Astrocyte (in vitro differentiated cells and primary cell): ENCODE measurements around the gene SEC24D. TPM values are rescaled to one million over a fixed set of nuclear protein-coding genes. Genes with fewer than 3 reads are reported as not detected.
A peak's percentile ranks its signal among the peaks of the same experiment; 100 is the strongest.

Source experiments
- DNase-seq: peaks from one replicate; pipeline ENCODE4 v3.0.0-alpha.2; 2010; ENCODE audit warnings: low read depth
- FAIRE-seq: peaks from 2 replicates; lab custom pipeline; 2011; peaks lifted over from hg19 to GRCh38; lab: Jason Lieb, UNC
- H2AFZ ChIP-seq: 2 replicates; pipeline ENCODE4 v1.6.0; 2012; ENCODE audit warnings: low read depth, low read length, inconsistent platforms
- H3K27ac ChIP-seq: 2 replicates; pipeline ENCODE4 v1.5.1; 2011; ENCODE audit warnings: low read depth, low read length, inconsistent platforms
- H3K27me3 ChIP-seq: 2 replicates; pipeline ENCODE4 v1.6.0; 2011; ENCODE audit warnings: low read length, inconsistent platforms; ENCODE audit not compliant: insufficient read depth
- H3K36me3 ChIP-seq: 2 replicates; pipeline ENCODE4 v1.5.1; 2011; ENCODE audit warnings: low read length, inconsistent platforms; ENCODE audit not compliant: insufficient read depth
- H3K4me1 ChIP-seq: 2 replicates; pipeline ENCODE4 v1.5.1; 2011; ENCODE audit warnings: low read length, inconsistent platforms; ENCODE audit not compliant: insufficient read depth
- H3K4me2 ChIP-seq: 2 replicates; pipeline ENCODE4 v1.6.0; 2012; ENCODE audit warnings: low read length, inconsistent platforms
- H3K4me3 ChIP-seq: 2 replicates; pipeline ENCODE4 v1.5.1; 2011; ENCODE audit warnings: low read depth, mild to moderate bottlenecking, low read length, inconsistent platforms; ENCODE audit not compliant: insufficient read depth
- H3K79me2 ChIP-seq: 2 replicates; pipeline ENCODE4 v1.6.0; 2012; ENCODE audit warnings: mild to moderate bottlenecking, low read length, inconsistent platforms; ENCODE audit not compliant: insufficient read depth
- H3K9ac ChIP-seq: 2 replicates; pipeline ENCODE4 v1.6.0; 2012; ENCODE audit warnings: mild to moderate bottlenecking, low read length, inconsistent platforms
- H3K9me3 ChIP-seq: 2 replicates; pipeline ENCODE4 v1.5.1; 2012; ENCODE audit warnings: low read depth, mild to moderate bottlenecking, low read length, inconsistent platforms; ENCODE audit not compliant: insufficient read depth
- H4K20me1 ChIP-seq: 2 replicates; pipeline ENCODE4 v1.6.0; 2012; ENCODE audit warnings: low read length, inconsistent platforms; ENCODE audit not compliant: insufficient read depth
- H3K27ac Mint-ChIP-seq: one replicate; pipeline ENCODE4 v1.8.0; 2021; ENCODE audit warnings: mild to moderate bottlenecking, mixed read lengths; ENCODE audit not compliant: unreplicated experiment
- H3K27me3 Mint-ChIP-seq: one replicate; pipeline ENCODE4 v1.8.0; 2021; ENCODE audit warnings: low read depth, mixed read lengths; ENCODE audit not compliant: unreplicated experiment
- H3K36me3 Mint-ChIP-seq: one replicate; pipeline ENCODE4 v1.8.0; 2021; ENCODE audit warnings: low read depth, mixed read lengths; ENCODE audit not compliant: unreplicated experiment
- H3K4me1 Mint-ChIP-seq: one replicate; pipeline ENCODE4 v1.8.0; 2021; ENCODE audit warnings: low read depth, mixed read lengths; ENCODE audit not compliant: unreplicated experiment
- H3K4me3 Mint-ChIP-seq: one replicate; pipeline ENCODE4 v1.8.0; 2021; ENCODE audit warnings: mild to moderate bottlenecking, moderate library complexity, mixed read lengths; ENCODE audit not compliant: unreplicated experiment
- H3K9me3 Mint-ChIP-seq: one replicate; pipeline ENCODE4 v1.8.0; 2021; ENCODE audit warnings: mild to moderate bottlenecking, mixed read lengths; ENCODE audit not compliant: unreplicated experiment
- CTCF ChIP-seq: IDR thresholded peaks from 2 replicates; pipeline ENCODE4 v1.5.1; 2011; ENCODE audit warnings: low read depth, mild to moderate bottlenecking, inconsistent platforms, low read length, moderate library complexity; ENCODE audit not compliant: insufficient read depth
- EZH2 ChIP-seq: IDR thresholded peaks from 2 replicates; pipeline ENCODE4 v1.6.1; 2012; ENCODE audit warnings: mild to moderate bottlenecking, low read length, inconsistent platforms; ENCODE audit not compliant: insufficient read depth
- total RNA-seq: library from RNA; stranded (reverse); gene quantifications from 2 replicates; pipeline ENCODE4 v1.2.1, GENCODE V29; 2021

SEC24D gene
- total RNA-seq, 1 donor from 2014 or later: 187 TPM

- H3K27me3 Mint-ChIP-seq: no peaks in the 10 kb centered on the region
Observed at GRCh38 chr4:118850488-118851173, 14.7 kb upstream of the SEC24D start.

GRCh38 chr4:118849867-118850487 lies 14.1 kb upstream of the SEC24D start:
- Histone ChIP-seq H3K27me3 (no peaks in the 10 kb centered on the region), H3K27ac (no peak overlapping the region), H3K36me3 (no peaks in the 10 kb centered on the region), H3K9ac (no peak overlapping the region), H3K4me2 (peak overlapping the region; percentile 72), H4K20me1 (no peaks in the 10 kb centered on the region), H3K79me2 (no peaks in the 10 kb centered on the region), H3K4me1 (no peaks in the 10 kb centered on the region), H3K9me3 (no peaks in the 10 kb centered on the region), H2AFZ (peak overlapping the region; percentile 41), H3K4me3 (peak overlapping the region; percentile 38)
- peaks cover 20% of the 10 kb centered on the region for H3K4me1 Mint-ChIP-seq
- FAIRE-seq (no peak), DNase-seq (no peak)
- H3K9me3 Mint-ChIP-seq: peaks cover 2% of the 10 kb centered on the region
- no peaks in the 10 kb centered on the region for H3K27me3 Mint-ChIP-seq
- peak overlapping the region; percentile 92 for H3K4me3 Mint-ChIP-seq
- no peaks in the 10 kb centered on the region for H3K36me3 Mint-ChIP-seq
- H3K27ac Mint-ChIP-seq: peak overlapping the region; percentile 72
- TF ChIP-seq CTCF (no peak), EZH2 (no peak)

More at GRCh38 chr4:118850488-118851173, 14.7 kb upstream of the SEC24D start:
- no peaks in the 10 kb centered on the region for H3K36me3 Mint-ChIP-seq
- no peak for DNase-seq
- Histone ChIP-seq H3K4me1 (no peaks in the 10 kb centered on the region), H3K36me3 (no peaks in the 10 kb centered on the region), H3K27ac (no peak overlapping the region), H3K27me3 (no peaks in the 10 kb centered on the region), H2AFZ (peak overlapping the region; percentile 41), H3K79me2 (no peaks in the 10 kb centered on the region), H3K9me3 (no peaks in the 10 kb centered on the region), H3K4me2 (peak overlapping the region; percentile 72), H4K20me1 (no peaks in the 10 kb centered on the region), H3K9ac (no peak overlapping the region), H3K4me3 (peak overlapping the region; percentile 38)
- peak; percentile 65 for FAIRE-seq
- no peak for TF ChIP-seq EZH2
- no peak for TF ChIP-seq CTCF
- peak overlapping the region; percentile 72 for H3K27ac Mint-ChIP-seq
- peaks cover 2% of the 10 kb centered on the region for H3K9me3 Mint-ChIP-seq
- H3K4me1 Mint-ChIP-seq: peaks cover 20% of the 10 kb centered on the region
- H3K4me3 Mint-ChIP-seq: peak overlapping the region; percentile 92

- H4K20me1 ChIP-seq: no peaks in the 10 kb centered on the region
- TF ChIP-seq EZH2 (no peak), CTCF (no peak)
- no peak overlapping the region for H3K9ac ChIP-seq
- H3K79me2 ChIP-seq: no peaks in the 10 kb centered on the region
- Mint-ChIP-seq H3K4me3 (no peak overlapping the region), H3K27me3 (no peaks in the 10 kb centered on the region), H3K36me3 (no peaks in the 10 kb centered on the region), H3K27ac (no peak overlapping the region), H3K4me1 (peaks cover 20% of the 10 kb centered on the region), H3K9me3 (peaks cover 2% of the 10 kb centered on the region)
- H3K27me3 ChIP-seq: no peaks in the 10 kb centered on the region
- no peaks in the 10 kb centered on the region for H3K36me3 ChIP-seq
- no peak overlapping the region for H3K4me3 ChIP-seq
- H3K27ac ChIP-seq: no peak overlapping the region
- no peaks in the 10 kb centered on the region for H3K9me3 ChIP-seq
- DNase-seq (no peak), FAIRE-seq (no peak)
- no peaks in the 10 kb centered on the region for H3K4me1 ChIP-seq
- H2AFZ ChIP-seq: no peak overlapping the region
- no peak overlapping the region for H3K4me2 ChIP-seq
Observed at GRCh38 chr4:118848901-118849300, 13.0 kb upstream of the SEC24D start.
